ENCODE data around the gene OVCH2.

The OVCH2 gene

GRCh38 chr11:7639643-7640025, 66.6 kb downstream of the OVCH2 start:
- no peak for DNase-seq (ENCODE audit: low read depth)

All from stimulated activated CD8-positive, alpha-beta memory T cell treated with anti-CD3 and anti-CD28 coated beads, Interleukin-7, amount 100 ng/mL, for 24 hours (primary cell).